ENCODE measurements around the gene HMCN1. TPM values are rescaled to one million over a fixed set of nuclear protein-coding genes. Genes with fewer than 3 reads are reported as not detected.
A peak's percentile ranks its signal among the peaks of the same experiment; 100 is the strongest.

HMCN1 gene
- total and polyA plus RNA-seq, 2 donors from 2014 or later: 0.97 to 2.7 TPM

- DNase-seq (no peak), FAIRE-seq (no peak)
- Histone ChIP-seq H3K27me3 (ENCODE audit: control insufficient read depth, insufficient read depth, low read length) (no peaks in the 10 kb centered on the region), H3K36me3 (ENCODE audit: control insufficient read depth in 2 of 3, insufficient read depth in 3 of 3, low read length in 3 of 3) (no peaks in the 10 kb centered on the region), H3K4me3 (ENCODE audit: low read length in 3 of 3) (no peak overlapping the region), H3K27ac (ENCODE audit: low read depth in 2 of 2, low read length in 2 of 2) (no peak overlapping the region), H3K9me3 (ENCODE audit: control insufficient read depth in 2 of 3, insufficient read depth in 1 of 3, low read length in 3 of 3) (no peaks in the 10 kb centered on the region), H3K9ac (ENCODE audit: low read length in 3 of 3) (no peak overlapping the region), H3K4me1 (ENCODE audit: control insufficient read depth in 2 of 3, insufficient read depth in 2 of 3, low read depth in 1 of 3, low read length in 3 of 3) (no peaks in the 10 kb centered on the region)
- no peak for TF ChIP-seq CTCF (IDR thresholded peaks at IDR 0.05; ENCODE audit: borderline replicate concordance, extremely low read depth, insufficient read depth)
- intact Hi-C loops (cut with DNase I): no loop called here
These were observed 161.2 kb downstream of the HMCN1 start for GRCh38 chr1:185895208-185895900.

- DNase-seq: no peak
- Histone ChIP-seq H3K9ac (ENCODE audit: low read length in 3 of 3) (no peak overlapping the region), H3K36me3 (ENCODE audit: control insufficient read depth in 2 of 3, insufficient read depth in 3 of 3, low read length in 3 of 3) (no peaks in the 10 kb centered on the region), H3K27ac (ENCODE audit: low read depth in 2 of 2, low read length in 2 of 2) (no peak overlapping the region), H3K4me3 (ENCODE audit: low read length in 3 of 3) (no peak overlapping the region), H3K9me3 (ENCODE audit: control insufficient read depth in 2 of 3, insufficient read depth in 1 of 3, low read length in 3 of 3) (no peaks in the 10 kb centered on the region), H3K4me1 (ENCODE audit: control insufficient read depth in 2 of 3, insufficient read depth in 2 of 3, low read depth in 1 of 3, low read length in 3 of 3) (no peaks in the 10 kb centered on the region), H3K27me3 (ENCODE audit: control insufficient read depth, insufficient read depth, low read length) (no peaks in the 10 kb centered on the region)
- TF ChIP-seq CTCF (IDR thresholded peaks at IDR 0.05; ENCODE audit: borderline replicate concordance, extremely low read depth, insufficient read depth): no peak
- intact Hi-C loops (cut with DNase I): no loop called here
- FAIRE-seq: no peak
These were observed 162.7 kb downstream of the HMCN1 start for GRCh38 chr1:185896863-185897262.

- Histone ChIP-seq H3K4me3 (ENCODE audit: low read length in 3 of 3) (no peak overlapping the region), H3K9me3 (ENCODE audit: control insufficient read depth in 2 of 3, insufficient read depth in 1 of 3, low read length in 3 of 3) (no peaks in the 10 kb centered on the region), H3K36me3 (ENCODE audit: control insufficient read depth in 2 of 3, insufficient read depth in 3 of 3, low read length in 3 of 3) (no peaks in the 10 kb centered on the region), H3K9ac (ENCODE audit: low read length in 3 of 3) (no peak overlapping the region), H3K27me3 (ENCODE audit: control insufficient read depth, insufficient read depth, low read length) (no peaks in the 10 kb centered on the region), H3K27ac (ENCODE audit: low read depth in 2 of 2, low read length in 2 of 2) (no peak overlapping the region), H3K4me1 (ENCODE audit: control insufficient read depth in 2 of 3, insufficient read depth in 2 of 3, low read depth in 1 of 3, low read length in 3 of 3) (no peaks in the 10 kb centered on the region)
- DNase-seq: peak in 1 of 5 donors; percentile 3
- no peak for FAIRE-seq
- no peak for TF ChIP-seq CTCF (IDR thresholded peaks at IDR 0.05; ENCODE audit: borderline replicate concordance, extremely low read depth, insufficient read depth)
- intact Hi-C loops (cut with DNase I): no loop called here
These were observed 172.0 kb downstream of the HMCN1 start for GRCh38 chr1:185906186-185906585.

GRCh38 chr1:185907246-185907645 lies 173.1 kb downstream of the HMCN1 start:
- Histone ChIP-seq H3K27me3 (ENCODE audit: control insufficient read depth, insufficient read depth, low read length) (no peaks in the 10 kb centered on the region), H3K36me3 (ENCODE audit: control insufficient read depth in 2 of 3, insufficient read depth in 3 of 3, low read length in 3 of 3) (no peaks in the 10 kb centered on the region), H3K9me3 (ENCODE audit: control insufficient read depth in 2 of 3, insufficient read depth in 1 of 3, low read length in 3 of 3) (no peaks in the 10 kb centered on the region), H3K9ac (ENCODE audit: low read length in 3 of 3) (no peak overlapping the region), H3K4me1 (ENCODE audit: control insufficient read depth in 2 of 3, insufficient read depth in 2 of 3, low read depth in 1 of 3, low read length in 3 of 3) (no peaks in the 10 kb centered on the region), H3K27ac (ENCODE audit: low read depth in 2 of 2, low read length in 2 of 2) (no peak overlapping the region), H3K4me3 (ENCODE audit: low read length in 3 of 3) (no peak overlapping the region)
- FAIRE-seq (no peak), DNase-seq (peak in 2 of 5 donors; percentile 47 to 79)
- TF ChIP-seq CTCF (IDR thresholded peaks at IDR 0.05; ENCODE audit: borderline replicate concordance, extremely low read depth, insufficient read depth): no peak
- intact Hi-C loops (cut with DNase I): no loop called here

Measured in kidney (tissue), 14 donors.